ENCODE data around the gene MS4A12. TPM values are rescaled to one million over a fixed set of nuclear protein-coding genes. Genes with fewer than 3 reads are reported as not detected.

Gene MS4A12
- total RNA-seq, 1 experiment from 2014 or later = not detected

- no peaks in the 10 kb centered on the region for H3K36me3 ChIP-seq (ENCODE audit: control insufficient read depth, insufficient read depth, low read length)
- H3K4me3 ChIP-seq (ENCODE audit: low read depth in 2 of 2, low read length in 2 of 2) = no peak overlapping the region
- no peaks in the 10 kb centered on the region; the same call in 1 of the 2 replicates for H3K27me3 ChIP-seq (ENCODE audit: control insufficient read depth, insufficient read depth, low read length)
- DNase-seq (ENCODE audit: low read depth, low spot score) (no peak), ATAC-seq (no peak)
- no TSS peak for BruUV-seq (replicated peaks)
- intact Hi-C loops (cut with micrococcal nuclease; ENCODE audit: unreplicated experiment) (no loop called here), in situ Hi-C loops (cut with HindIII; ENCODE audit: low pct_unique_long_range_greater_than_20kb, low sequenced_read_pairs) (no loop called here)
- H3K4me1 ChIP-seq (ENCODE audit: control insufficient read depth, insufficient read depth, low read length) = no peaks in the 10 kb centered on the region
- ChIA-PET POLR2A (interaction anchor here (0.6 kb wide), 1 partner anchor 48 kb away, joined by 15 read pairs; no protein-coding TSS in a partner anchor), CTCF (no interaction called here)
- TF ChIP-seq POLR2AphosphoS5 (IDR thresholded peaks at IDR 0.05; ENCODE audit: low read depth, low read length) (no peak), CTCF (IDR thresholded peaks at IDR 0.05) (no peak), TCF7L2 (IDR thresholded peaks at IDR 0.05; ENCODE audit: low read depth, low read length) (no peak), SIN3A (IDR thresholded peaks at IDR 0.05; ENCODE audit: borderline replicate concordance, insufficient read depth, low read depth, low read length) (no peak), REST (IDR thresholded peaks at IDR 0.05; ENCODE audit: insufficient read depth in 1 of 2, low read depth in 2 of 2, low read length in 1 of 2) (no peak)
- no peak overlapping the region for H3K27ac ChIP-seq (ENCODE audit: low read length)
- no peaks in the 10 kb centered on the region for H3K9me3 ChIP-seq (ENCODE audit: control insufficient read depth, insufficient read depth, low read depth, low read length)
Measured at GRCh38 chr11:60513496-60514460, 21.2 kb downstream of the MS4A12 start.

GRCh38 chr11:60515144-60515855 lies 22.7 kb downstream of the MS4A12 start, which contains the start of gene MS4A13:
Gene MS4A13, plus strand, starts transcription at chr11:60515392. Its CDS starts 2,692 bp downstream, at chr11:60518084.
- H3K4me1 ChIP-seq (ENCODE audit: control insufficient read depth, insufficient read depth, low read length) = no peaks in the 10 kb centered on the region
- no peaks in the 10 kb centered on the region for H3K9me3 ChIP-seq (ENCODE audit: control insufficient read depth, insufficient read depth, low read depth, low read length)
- H3K27ac ChIP-seq (ENCODE audit: low read length) = no peak within 1 kb of the TSS
- BruUV-seq (replicated peaks) = no TSS peak
- DNase-seq (ENCODE audit: low read depth, low spot score) = no peak
- H3K4me3 ChIP-seq (ENCODE audit: low read depth in 2 of 2, low read length in 2 of 2) = no peak within 1 kb of the TSS
- ChIA-PET CTCF (no interaction called here), POLR2A (no interaction called here)
- no peak for ATAC-seq
- no peaks in the 10 kb centered on the region; the same call in 1 of the 2 replicates for H3K27me3 ChIP-seq (ENCODE audit: control insufficient read depth, insufficient read depth, low read length)
- intact Hi-C loops (cut with micrococcal nuclease; ENCODE audit: unreplicated experiment) = no loop called here
- H3K36me3 ChIP-seq (ENCODE audit: control insufficient read depth, insufficient read depth, low read length) = no peaks in the 10 kb centered on the region
- TF ChIP-seq SIN3A (IDR thresholded peaks at IDR 0.05; ENCODE audit: borderline replicate concordance, insufficient read depth, low read depth, low read length) = no peak
- no peak for TF ChIP-seq REST (IDR thresholded peaks at IDR 0.05; ENCODE audit: insufficient read depth in 1 of 2, low read depth in 2 of 2, low read length in 1 of 2)
- TF ChIP-seq CTCF (IDR thresholded peaks at IDR 0.05) = no peak
- no peak for TF ChIP-seq TCF7L2 (IDR thresholded peaks at IDR 0.05; ENCODE audit: low read depth, low read length)
- TF ChIP-seq POLR2AphosphoS5 (IDR thresholded peaks at IDR 0.05; ENCODE audit: low read depth, low read length) = no peak
- in situ Hi-C loops (cut with HindIII; ENCODE audit: low pct_unique_long_range_greater_than_20kb, low sequenced_read_pairs) = no loop called here

Measured in Panc1 (cell line).